Left ventricle myocardium superior (tissue), 1 donor: ENCODE measurements around the gene LTBR. TPM values are rescaled to one million over a fixed set of nuclear protein-coding genes. Genes with fewer than 3 reads are reported as not detected.
A peak's percentile ranks its signal among the peaks of the same experiment; 100 is the strongest.
"Not testable (repeated sequence)": the region's sequence is repeated elsewhere in the genome, so short reads cannot be mapped to it uniquely, and the experiment has no call there.

ENCODE experiments used
- ATAC-seq: fragments of 200-7000 bp; cut with Tn5 transposase; one replicate; pipeline ENCODE4 v1.9.1; 2020; ENCODE audit warnings: mild to moderate bottlenecking, moderate library complexity
- DNase-seq: peaks from one replicate; pipeline ENCODE4 v3.0.0-alpha.2; 2020
- intact Hi-C: fragments of 100-400 bp; cut with micrococcal nuclease; formaldehyde crosslinking; loops from one replicate; pipeline ENCODE4 v1.11.0; 2022
- long read RNA-seq: library from polyadenylated mRNA; unstranded; transcript quantifications from one replicate; pipeline ENCODE4 v2.0.0, GENCODE V29; 2021
- total RNA-seq: library from RNA; stranded (reverse); fragmentation: NEBNext Ultra II Directional; extraction: Animal tissue kit (Norgen Biotek cat#: 25700); gene quantifications from one replicate; pipeline ENCODE4 v1.2.1, GENCODE V29; 2021
- donor health status: DM: no; HTN: yes; CAD: no; lungs with severe emphysema.

The LTBR gene
- 32.9 TPM for total RNA-seq
- long read RNA-seq, transcript LTBR-201 (10 exons, 2,260 nt) = major isoform, 22 of 49 reads
- long read RNA-seq, partial matches to known transcripts = 17 of 49 reads
- long read RNA-seq, other reads (novel, unspliced or antisense) = 7 of 49 reads

GRCh38 chr12:6383572-6384498 lies at the start of gene LTBR:
Gene LTBR (plus strand): TSS chr12:6384162. CDS start chr12:6384359, 197 bp downstream.
- DNase-seq = peak; percentile 98
- peak; percentile 97 for ATAC-seq
- intact Hi-C loops = no loop called here

- intact Hi-C loops = no loop called here
- ATAC-seq (no peak), DNase-seq (no peak)
Measured at GRCh38 chr12:6334359-6334758, 49.6 kb upstream of the LTBR start.

GRCh38 chr12:6334940-6335450 lies 49.0 kb upstream of the LTBR start:
- no peak for DNase-seq
- intact Hi-C loops = no loop called here
- ATAC-seq = no peak

- ATAC-seq = peak; percentile 50
- intact Hi-C loops = no loop called here
- peak; percentile 76 for DNase-seq
Measured at GRCh38 chr12:6335451-6336078, 48.4 kb upstream of the LTBR start.

- ATAC-seq (peak; percentile 84), DNase-seq (peak; percentile 95)
- intact Hi-C loops = no loop called here
Measured at GRCh38 chr12:6336079-6336888, 47.7 kb upstream of the LTBR start.

- intact Hi-C loops = no loop called here
- peak; percentile 50 for DNase-seq
- no peak for ATAC-seq
Measured at GRCh38 chr12:6336889-6337853, 46.8 kb upstream of the LTBR start.

- intact Hi-C loops = no loop called here
- DNase-seq = no peak
- no peak for ATAC-seq
Measured at GRCh38 chr12:6337958-6338433, 46.0 kb upstream of the LTBR start.

GRCh38 chr12:6338536-6338935 lies 45.4 kb upstream of the LTBR start:
- intact Hi-C loops, DNase-seq, ATAC-seq: not testable (repeated sequence)

- DNase-seq (no peak), ATAC-seq (no peak)
- intact Hi-C loops = no loop called here
Measured at GRCh38 chr12:6338955-6339354, 45.0 kb upstream of the LTBR start.

- DNase-seq = peak; percentile 51
- no peak for ATAC-seq
Measured at GRCh38 chr12:6340032-6340638, 43.8 kb upstream of the LTBR start.

GRCh38 chr12:6340745-6341416 lies 43.1 kb upstream of the LTBR start:
- DNase-seq (peak; percentile 11), ATAC-seq (peak; percentile 0)
- intact Hi-C loops = no loop called here

More at GRCh38 chr12:6340032-6340638, 43.8 kb upstream of the LTBR start:
- intact Hi-C loops = no loop called here

GRCh38 chr12:6341417-6342139 lies 42.4 kb upstream of the LTBR start, which contains the start of gene TNFRSF1A:
Gene TNFRSF1A (minus strand): TSS chr12:6342076. CDS start chr12:6341814, 262 bp downstream.
- ATAC-seq = peak; percentile 84
- DNase-seq = peak; percentile 74
- intact Hi-C loops = no loop called here

GRCh38 chr12:6342140-6342889 lies 41.6 kb upstream of the LTBR start:
- DNase-seq = no peak
- intact Hi-C loops = no loop called here
- peak; percentile 3 for ATAC-seq

- intact Hi-C loops = no loop called here
- no peak for ATAC-seq
Measured at GRCh38 chr12:6343518-6343917, 40.4 kb upstream of the LTBR start.

GRCh38 chr12:6344101-6344660 lies 39.8 kb upstream of the LTBR start:
- DNase-seq, ATAC-seq, intact Hi-C loops: not testable (repeated sequence)

More at GRCh38 chr12:6343518-6343917, 40.4 kb upstream of the LTBR start:
- peak; percentile 51 for DNase-seq
